Forelimb muscle (tissue), 1 donor: ENCODE data around the gene IFT172. TPM values are rescaled to one million over a fixed set of nuclear protein-coding genes. Genes with fewer than 3 reads are reported as not detected.

Source experiments
- DNase-seq: peaks from one replicate; pipeline ENCODE4 v3.0.0-alpha.2; 2013; ENCODE audit warnings: low read depth
- polyA plus RNA-seq: library from polyadenylated mRNA; unstranded; fragments of 120-200 nt; gene quantifications from one replicate; pipeline ENCODE4 v1.2.1, GENCODE V29; 2013; ENCODE audit not compliant: insufficient read length

The IFT172 gene
- polyA plus RNA-seq, 1 donor: 22.5 TPM

GRCh38 chr2:27494944-27495554 is 5.5 kb upstream of the IFT172 start, which contains the start of gene FNDC4:
TSS of gene FNDC4 (minus strand) at chr2:27495200. CDS start at chr2:27494679, 521 bp downstream.
- no peak for DNase-seq

- no peak for DNase-seq
These were observed 4.9 kb upstream of the IFT172 start for GRCh38 chr2:27494284-27494943.

- DNase-seq: no peak
These were observed 4.4 kb upstream of the IFT172 start for GRCh38 chr2:27493948-27494283.

- DNase-seq: no peak
These were observed 3.0 kb upstream of the IFT172 start for GRCh38 chr2:27492557-27492956.

- no peak for DNase-seq
These were observed 435 bp downstream of the IFT172 start for GRCh38 chr2:27489118-27489497.

- no peak for DNase-seq
These were observed 4.0 kb downstream of the IFT172 start for GRCh38 chr2:27485496-27485895.

- DNase-seq: no peak
These were observed 17.6 kb downstream of the IFT172 start for GRCh38 chr2:27471961-27472360.

- DNase-seq: no peak
These were observed 25.1 kb downstream of the IFT172 start for GRCh38 chr2:27464443-27464842.

- no peak for DNase-seq
These were observed 28.4 kb downstream of the IFT172 start for GRCh38 chr2:27461118-27461517.

- no peak for DNase-seq
These were observed 35.6 kb downstream of the IFT172 start for GRCh38 chr2:27453968-27454367.

GRCh38 chr2:27451095-27451494 is 38.4 kb downstream of the IFT172 start:
- DNase-seq: no peak

- no peak for DNase-seq
These were observed 41.2 kb downstream of the IFT172 start for GRCh38 chr2:27448381-27448780.

- DNase-seq: no peak
These were observed 43.5 kb downstream of the IFT172 start for GRCh38 chr2:27446057-27446456.

- DNase-seq: no peak
These were observed 43.9 kb downstream of the IFT172 start for GRCh38 chr2:27445615-27446014.

GRCh38 chr2:27445155-27445554 is 44.4 kb downstream of the IFT172 start:
- DNase-seq: no peak

GRCh38 chr2:27442920-27443282 is 46.6 kb downstream of the IFT172 start:
- DNase-seq: no peak

- no peak for DNase-seq
These were observed 47.3 kb downstream of the IFT172 start, which contains the start of gene KRTCAP3 for GRCh38 chr2:27441958-27442919. TSS of gene KRTCAP3 (plus strand) at chr2:27442381. CDS start at chr2:27442413, 32 bp downstream.

- DNase-seq: no peak
These were observed 48.2 kb downstream of the IFT172 start for GRCh38 chr2:27441226-27441926.

- no peak for DNase-seq
These were observed 53.9 kb downstream of the IFT172 start for GRCh38 chr2:27435628-27436027.

- no peak for DNase-seq
These were observed 58.1 kb downstream of the IFT172 start for GRCh38 chr2:27431395-27431794.

GRCh38 chr2:27428978-27429541 is 60.5 kb downstream of the IFT172 start:
- peak; percentile 74 for DNase-seq
